GM19324 (cell line): ENCODE data around the gene ICAM3.

ENCODE experiments used
- ATAC-seq: cut with Tn5 transposase; IDR thresholded peaks from one replicate; pipeline ENCODE4 v1.9.1; 2021; ENCODE audit warnings: mild to moderate bottlenecking, moderate library complexity; ENCODE audit not compliant: unreplicated experiment, low FRiP score

ICAM3 gene

DNA sequence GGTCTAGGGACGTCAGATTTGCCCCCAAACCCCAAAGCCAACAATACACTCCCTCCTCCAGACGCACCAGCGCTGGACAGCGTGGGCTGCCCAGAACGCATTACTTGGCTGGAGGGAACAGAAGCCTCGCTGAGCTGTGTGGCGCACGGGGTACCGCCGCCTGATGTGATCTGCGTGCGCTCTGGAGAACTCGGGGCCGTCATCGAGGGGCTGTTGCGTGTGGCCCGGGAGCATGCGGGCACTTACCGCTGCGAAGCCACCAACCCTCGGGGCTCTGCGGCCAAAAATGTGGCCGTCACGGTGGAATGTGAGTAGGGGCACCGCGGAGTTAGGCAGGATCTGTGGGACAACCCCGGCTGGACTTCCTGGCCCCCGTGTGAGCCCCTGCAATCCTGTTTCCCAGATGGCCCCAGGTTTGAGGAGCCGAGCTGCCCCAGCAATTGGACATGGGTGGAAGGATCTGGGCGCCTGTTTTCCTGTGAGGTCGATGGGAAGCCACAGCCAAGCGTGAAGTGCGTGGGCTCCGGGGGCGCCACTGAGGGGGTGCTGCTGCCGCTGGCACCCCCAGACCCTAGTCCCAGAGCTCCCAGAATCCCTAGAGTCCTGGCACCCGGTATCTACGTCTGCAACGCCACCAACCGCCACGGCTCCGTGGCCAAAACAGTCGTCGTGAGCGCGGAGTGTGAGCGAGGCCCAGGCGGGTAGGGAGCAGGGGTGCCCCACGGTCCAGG is 45.6 kb downstream of the ICAM3 start:
- no peak for ATAC-seq

DNA sequence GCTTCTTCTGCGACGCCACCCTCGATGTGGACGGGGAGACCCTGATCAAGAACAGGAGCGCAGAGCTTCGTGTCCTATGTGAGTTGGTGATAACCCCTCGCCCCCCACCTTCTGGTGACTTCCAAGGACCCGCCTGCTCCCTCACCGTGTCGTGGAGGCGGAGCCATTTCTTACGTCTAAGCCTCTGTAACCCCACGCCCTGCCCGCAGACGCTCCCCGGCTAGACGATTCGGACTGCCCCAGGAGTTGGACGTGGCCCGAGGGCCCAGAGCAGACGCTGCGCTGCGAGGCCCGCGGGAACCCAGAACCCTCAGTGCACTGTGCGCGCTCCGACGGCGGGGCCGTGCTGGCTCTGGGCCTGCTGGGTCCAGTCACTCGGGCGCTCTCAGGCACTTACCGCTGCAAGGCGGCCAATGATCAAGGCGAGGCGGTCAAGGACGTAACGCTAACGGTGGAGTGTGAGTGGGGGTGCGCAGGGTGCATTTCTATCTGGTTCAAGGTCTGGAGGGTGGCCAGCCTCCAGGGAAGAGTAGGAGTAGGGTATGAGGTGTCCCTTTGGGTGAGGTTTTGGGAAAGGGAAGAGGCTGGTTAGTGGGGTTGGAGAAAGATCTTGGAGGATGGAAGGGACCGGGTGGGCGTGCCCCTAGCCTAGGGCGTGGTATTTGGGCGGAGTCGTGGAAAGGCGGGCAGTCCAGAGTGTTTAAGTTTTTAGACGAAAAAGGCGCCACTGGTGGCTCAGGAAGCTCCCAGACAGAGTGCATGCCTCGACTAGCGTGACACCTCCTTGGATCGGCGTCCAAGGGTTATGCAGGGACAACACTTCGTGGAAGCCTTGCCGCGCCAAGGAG is 46.4 kb downstream of the ICAM3 start:
- no peak for ATAC-seq

DNA sequence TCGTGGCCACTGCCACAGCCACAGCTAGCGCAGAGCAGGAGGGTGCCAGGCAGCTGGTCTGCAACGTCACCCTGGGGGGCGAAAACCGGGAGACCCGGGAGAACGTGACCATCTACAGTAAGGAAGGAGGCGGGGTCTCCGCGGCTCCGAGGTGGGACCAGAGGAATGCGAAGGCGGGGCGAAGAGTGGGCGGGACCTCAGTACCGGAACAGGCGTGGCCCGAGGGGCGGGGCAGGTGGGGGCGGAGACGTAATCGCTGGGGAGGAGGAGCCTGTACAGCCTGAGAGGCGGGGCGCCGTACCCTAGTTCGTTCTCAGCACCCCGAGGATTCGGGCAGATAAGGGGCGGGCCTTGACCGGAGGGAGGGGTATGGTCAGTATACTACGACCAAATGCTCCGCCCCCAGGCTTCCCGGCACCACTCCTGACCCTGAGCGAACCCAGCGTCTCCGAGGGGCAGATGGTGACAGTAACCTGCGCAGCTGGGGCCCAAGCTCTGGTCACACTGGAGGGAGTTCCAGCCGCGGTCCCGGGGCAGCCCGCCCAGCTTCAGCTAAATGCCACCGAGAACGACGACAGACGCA is 47.1 kb downstream of the ICAM3 start:
- ATAC-seq = no peak

DNA sequence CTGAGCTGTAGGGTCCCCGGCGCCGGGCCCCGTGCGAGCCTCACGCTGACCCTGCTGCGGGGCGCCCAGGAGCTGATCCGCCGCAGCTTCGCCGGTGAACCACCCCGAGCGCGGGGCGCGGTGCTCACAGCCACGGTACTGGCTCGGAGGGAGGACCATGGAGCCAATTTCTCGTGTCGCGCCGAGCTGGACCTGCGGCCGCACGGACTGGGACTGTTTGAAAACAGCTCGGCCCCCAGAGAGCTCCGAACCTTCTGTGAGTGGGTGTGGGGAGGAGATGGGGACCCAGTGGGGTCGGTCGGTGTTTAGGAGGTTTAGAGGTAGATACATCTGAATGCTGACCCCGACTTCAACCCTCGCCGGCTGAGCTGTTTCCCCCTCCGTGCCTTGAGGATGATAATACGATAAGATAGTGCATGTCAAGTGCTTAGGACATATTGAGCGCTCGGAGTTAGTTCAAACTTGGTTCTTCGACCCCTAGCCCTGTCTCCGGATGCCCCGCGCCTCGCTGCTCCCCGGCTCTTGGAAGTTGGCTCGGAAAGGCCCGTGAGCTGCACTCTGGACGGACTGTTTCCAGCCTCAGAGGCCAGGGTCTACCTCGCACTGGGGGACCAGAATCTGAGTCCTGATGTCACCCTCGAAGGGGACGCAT is 47.7 kb downstream of the ICAM3 start:
- ATAC-seq = no peak

DNA sequence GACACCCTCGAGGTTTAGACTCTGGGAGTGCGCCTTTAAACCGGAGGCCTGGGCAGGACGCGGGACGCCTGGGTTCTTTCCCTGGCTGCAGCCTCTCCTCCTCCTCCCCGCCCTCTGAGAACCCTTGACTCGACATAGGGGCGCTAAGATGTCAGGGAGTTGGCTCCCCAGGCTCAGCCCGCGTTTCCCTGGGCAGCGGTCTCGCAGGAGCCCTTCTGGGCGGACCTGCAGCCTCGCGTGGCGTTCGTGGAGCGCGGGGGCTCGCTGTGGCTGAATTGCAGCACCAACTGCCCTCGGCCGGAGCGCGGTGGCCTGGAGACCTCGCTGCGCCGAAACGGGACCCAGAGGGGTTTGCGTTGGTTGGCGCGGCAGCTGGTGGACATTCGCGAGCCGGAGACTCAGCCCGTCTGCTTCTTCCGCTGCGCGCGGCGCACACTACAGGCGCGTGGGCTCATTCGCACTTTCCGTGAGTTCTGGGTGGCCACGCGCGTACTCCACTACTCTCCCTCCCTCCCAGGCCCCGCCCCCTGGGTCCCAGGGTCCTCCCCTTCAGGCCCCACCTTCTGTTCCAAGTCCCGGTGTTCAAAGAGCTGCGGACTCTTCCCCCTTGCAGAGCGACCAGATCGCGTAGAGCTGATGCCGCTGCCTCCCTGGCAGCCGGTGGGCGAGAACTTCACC is 48.4 kb downstream of the ICAM3 start:
- ATAC-seq = no peak

DNA sequence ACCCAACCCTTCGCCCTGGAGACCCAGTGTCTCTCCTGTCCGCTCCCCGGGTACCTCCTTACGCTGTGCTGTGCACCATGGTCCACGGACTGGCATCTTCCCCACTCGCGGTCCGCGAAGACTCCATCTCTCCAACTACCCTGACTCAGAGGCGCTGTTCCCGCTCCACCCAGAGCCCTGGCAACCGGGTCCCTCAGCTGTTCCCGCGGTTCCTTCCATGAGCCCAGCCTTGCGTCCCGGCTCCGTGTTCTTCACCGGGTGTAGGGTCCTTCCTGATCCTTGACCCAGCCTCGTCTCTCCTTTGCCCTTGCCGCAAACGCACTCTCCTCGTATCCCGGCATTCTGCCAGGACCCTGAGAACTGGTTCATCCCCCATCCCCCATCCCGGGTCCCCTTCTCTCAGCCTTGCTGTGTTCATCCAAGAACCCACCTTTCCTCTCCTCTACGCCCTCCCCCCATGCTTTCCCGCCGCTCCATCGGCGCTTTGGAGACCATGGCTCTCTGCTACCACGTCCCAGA is 49.0 kb downstream of the ICAM3 start:
- ATAC-seq = no peak

DNA sequence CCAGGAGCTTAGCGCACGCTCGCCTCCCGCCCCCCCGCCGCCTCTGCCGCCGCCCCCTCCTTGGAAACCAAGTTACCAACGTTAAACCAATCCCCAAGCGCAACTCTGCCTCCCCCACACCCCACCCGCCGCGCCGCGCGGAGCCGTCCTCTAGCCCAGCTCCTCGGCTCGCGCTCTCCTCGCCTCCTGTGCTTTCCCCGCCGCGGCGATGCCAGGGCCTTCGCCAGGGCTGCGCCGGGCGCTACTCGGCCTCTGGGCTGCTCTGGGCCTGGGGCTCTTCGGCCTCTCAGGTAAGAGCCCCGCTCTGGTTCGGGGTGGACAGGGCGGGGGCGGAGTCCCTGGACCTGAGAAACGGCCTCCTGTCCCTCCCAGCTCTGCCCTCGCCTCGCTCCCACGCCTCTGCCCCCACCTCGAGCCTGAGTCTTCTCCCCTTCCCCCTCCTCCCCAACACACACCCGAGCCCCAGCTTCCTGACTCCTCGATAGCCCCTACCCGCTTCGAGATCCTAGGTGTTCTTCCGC is 49.5 kb downstream of the ICAM3 start, which contains the start of gene ICAM5:
Gene ICAM5 (plus strand): TSS at position 117 of the 521 bp plus-strand sequence. CDS start 92 bp downstream, at position 209.
- no peak for ATAC-seq

DNA sequence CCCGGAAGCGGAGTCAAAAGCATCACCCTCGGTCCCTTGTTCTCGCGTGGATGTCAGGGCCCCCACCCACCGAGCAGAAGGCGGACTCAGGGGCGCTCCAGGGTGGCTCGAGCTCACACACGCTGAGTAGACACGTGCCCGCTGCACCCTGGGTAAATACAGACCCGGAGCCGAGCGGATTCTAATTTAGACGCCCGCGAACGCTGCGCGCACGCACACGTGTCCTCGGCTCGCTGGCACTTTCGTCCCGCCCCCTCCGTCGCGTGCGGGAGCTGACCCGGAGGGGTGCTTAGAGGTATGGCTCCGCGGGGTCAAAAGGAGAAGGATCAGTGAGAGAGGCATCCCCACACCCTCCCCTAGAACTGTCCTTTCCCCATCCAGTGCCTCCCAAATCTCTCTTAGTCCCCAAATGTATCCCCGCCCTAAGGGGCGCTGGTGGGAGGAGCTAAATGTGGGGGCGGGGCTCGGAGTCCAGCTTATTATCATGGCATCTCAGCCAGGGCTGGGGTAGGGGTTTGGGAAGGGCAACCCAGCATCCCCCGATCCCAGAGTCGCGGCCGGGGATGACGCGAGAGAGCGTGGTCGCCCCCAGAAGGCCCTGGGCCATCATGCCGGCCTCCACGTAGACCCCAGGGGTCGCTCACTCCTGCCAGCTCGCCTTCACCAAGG is 50.1 kb downstream of the ICAM3 start:
- ATAC-seq = no peak

DNA sequence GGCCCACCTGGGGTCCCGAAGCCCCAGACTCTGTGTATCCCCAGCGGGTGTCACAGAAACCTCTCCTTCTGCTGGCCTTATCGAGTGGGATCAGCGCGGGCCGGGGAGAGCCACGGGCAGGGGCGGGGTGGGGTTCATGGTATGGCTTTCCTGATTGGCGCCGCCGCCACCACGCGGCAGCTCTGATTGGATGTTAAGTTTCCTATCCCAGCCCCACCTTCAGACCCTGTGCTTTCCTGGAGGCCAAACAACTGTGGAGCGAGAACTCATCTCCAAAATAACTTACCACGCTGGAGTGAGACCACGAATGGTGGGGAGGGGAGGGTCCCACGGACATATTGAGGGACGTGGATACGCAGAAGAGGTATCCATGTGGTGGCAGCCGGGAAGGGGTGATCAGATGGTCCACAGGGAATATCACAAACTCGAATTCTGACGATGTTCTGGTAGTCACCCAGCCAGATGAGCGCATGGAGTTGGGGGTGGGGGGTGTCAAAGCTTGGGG is 50.7 kb downstream of the ICAM3 start:
- ATAC-seq = no peak

DNA sequence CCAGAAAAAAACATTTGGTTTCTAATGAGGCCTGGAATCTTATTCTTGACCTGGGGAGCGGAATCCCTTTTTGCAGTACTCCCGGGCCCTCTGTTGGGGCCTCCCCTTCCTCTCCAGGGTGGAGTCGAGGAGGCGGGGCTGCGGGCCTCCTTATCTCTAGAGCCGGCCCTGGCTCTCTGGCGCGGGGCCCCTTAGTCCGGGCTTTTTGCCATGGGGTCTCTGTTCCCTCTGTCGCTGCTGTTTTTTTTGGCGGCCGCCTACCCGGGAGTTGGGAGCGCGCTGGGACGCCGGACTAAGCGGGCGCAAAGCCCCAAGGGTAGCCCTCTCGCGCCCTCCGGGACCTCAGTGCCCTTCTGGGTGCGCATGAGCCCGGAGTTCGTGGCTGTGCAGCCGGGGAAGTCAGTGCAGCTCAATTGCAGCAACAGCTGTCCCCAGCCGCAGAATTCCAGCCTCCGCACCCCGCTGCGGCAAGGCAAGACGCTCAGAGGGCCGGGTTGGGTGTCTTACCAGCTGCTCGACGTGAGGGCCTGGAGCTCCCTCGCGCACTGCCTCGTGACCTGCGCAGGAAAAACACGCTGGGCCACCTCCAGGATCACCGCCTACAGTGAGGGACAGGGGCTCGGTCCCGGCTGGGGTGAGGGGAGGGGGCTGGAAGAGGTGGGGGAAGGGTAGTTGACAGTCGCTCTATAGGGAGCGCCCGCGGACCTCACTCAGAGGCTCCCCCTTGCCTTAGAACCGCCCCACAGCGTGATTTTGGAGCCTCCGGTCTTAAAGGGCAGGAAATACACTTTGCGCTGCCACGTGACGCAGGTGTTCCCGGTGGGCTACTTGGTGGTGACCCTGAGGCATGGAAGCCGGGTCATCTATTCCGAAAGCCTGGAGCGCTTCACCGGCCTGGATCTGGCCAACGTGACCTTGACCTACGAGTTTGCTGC is 52.4 kb downstream of the ICAM3 start, which contains the start of gene ICAM4:
Gene ICAM4 (plus strand): TSS at position 153 of the 935 bp plus-strand sequence. CDS start 58 bp downstream, at position 211.
- no peak for ATAC-seq

DNA sequence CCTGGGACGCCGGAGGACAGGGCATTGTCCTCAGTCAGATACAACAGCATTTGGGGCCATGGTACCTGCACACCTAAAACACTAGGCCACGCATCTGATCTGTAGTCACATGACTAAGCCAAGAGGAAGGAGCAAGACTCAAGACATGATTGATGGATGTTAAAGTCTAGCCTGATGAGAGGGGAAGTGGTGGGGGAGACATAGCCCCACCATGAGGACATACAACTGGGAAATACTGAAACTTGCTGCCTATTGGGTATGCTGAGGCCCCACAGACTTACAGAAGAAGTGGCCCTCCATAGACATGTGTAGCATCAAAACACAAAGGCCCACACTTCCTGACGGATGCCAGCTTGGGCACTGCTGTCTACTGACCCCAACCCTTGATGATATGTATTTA is 54.0 kb downstream of the ICAM3 start:
- ATAC-seq = no peak

DNA sequence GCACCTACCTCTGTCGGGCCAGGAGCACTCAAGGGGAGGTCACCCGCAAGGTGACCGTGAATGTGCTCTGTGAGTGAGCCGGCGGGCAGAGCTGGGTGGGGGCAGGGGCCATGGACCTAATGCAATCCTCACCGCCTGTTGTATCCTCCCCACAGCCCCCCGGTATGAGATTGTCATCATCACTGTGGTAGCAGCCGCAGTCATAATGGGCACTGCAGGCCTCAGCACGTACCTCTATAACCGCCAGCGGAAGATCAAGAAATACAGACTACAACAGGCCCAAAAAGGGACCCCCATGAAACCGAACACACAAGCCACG is 54.5 kb downstream of the ICAM3 start:
- ATAC-seq = no peak

DNA sequence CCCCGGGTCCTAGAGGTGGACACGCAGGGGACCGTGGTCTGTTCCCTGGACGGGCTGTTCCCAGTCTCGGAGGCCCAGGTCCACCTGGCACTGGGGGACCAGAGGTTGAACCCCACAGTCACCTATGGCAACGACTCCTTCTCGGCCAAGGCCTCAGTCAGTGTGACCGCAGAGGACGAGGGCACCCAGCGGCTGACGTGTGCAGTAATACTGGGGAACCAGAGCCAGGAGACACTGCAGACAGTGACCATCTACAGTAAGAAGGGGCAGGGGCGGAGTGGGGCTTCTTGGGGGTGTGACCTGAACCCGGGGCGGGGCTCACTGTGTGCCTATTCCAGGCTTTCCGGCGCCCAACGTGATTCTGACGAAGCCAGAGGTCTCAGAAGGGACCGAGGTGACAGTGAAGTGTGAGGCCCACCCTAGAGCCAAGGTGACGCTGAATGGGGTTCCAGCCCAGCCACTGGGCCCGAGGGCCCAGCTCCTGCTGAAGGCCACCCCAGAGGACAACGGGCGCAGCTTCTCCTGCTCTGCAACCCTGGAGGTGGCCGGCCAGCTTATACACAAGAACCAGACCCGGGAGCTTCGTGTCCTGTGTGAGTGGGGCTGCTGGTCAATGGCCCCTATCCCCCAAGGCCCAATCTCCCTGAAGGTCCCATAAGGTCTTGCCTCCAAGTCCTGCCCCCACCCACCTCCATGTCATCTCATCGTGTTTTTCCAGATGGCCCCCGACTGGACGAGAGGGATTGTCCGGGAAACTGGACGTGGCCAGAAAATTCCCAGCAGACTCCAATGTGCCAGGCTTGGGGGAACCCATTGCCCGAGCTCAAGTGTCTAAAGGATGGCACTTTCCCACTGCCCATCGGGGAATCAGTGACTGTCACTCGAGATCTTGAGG is 55.1 kb downstream of the ICAM3 start:
- no peak for ATAC-seq
